SK-N-SH treated with all-trans-retinoic acid at 6 μM for 48 hours (cell line): Measurements from ENCODE around the gene B3GALT6.

Experiments
- ARNTL ChIP-seq: fragments of 450-650 bp; formaldehyde crosslinking; IDR thresholded peaks from 2 replicates; pipeline ENCODE4 v1.5.0; 2020; ENCODE audit warnings: low read depth, mild to moderate bottlenecking, moderate library complexity, borderline replicate concordance
- CSRNP3 ChIP-seq: fragments of 250-450 bp; sonication (Bioruptor Pico); IDR thresholded peaks from 2 replicates; pipeline ENCODE4 v1.5.1; 2021; ENCODE audit warnings: mild to moderate bottlenecking, moderate library complexity
- ZNF70 ChIP-seq: fragments of 450-650 bp; formaldehyde crosslinking; IDR thresholded peaks from 2 replicates; pipeline ENCODE4 v1.5.0; 2020; ENCODE audit warnings: mild to moderate bottlenecking, moderate library complexity
- TF ChIP-seq, protein P1 (sequence below): fragments of 250-450 bp; sonication (Bioruptor Pico); IDR thresholded peaks from 2 replicates; pipeline ENCODE4 v1.8.0; 2020; ENCODE audit warnings: mild to moderate bottlenecking, moderate library complexity, borderline replicate concordance
- TF ChIP-seq, protein P2 (sequence below): fragments of 250-450 bp; sonication (Bioruptor Pico); IDR thresholded peaks from 2 replicates; pipeline ENCODE4 v1.5.1; 2020; ENCODE audit warnings: low read depth, mild to moderate bottlenecking, moderate library complexity

DNA sequence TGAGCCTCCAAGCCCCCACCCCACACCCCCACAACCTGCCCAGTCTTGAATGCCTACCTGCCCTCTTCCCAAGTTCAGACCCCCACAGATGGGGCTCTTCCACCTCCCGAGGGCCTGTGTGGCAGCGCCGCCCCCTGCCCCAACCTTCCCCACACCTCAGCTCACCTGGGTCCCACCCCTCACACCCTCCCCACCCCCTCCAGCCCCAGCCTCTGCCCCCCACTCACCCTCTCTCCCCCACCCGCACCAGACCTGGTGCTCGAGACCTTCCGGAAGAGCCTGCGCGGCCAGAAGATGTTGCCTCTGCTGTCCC lies 34.9 kb upstream of the B3GALT6 start:
- TF ChIP-seq ZNF70 (CRISPR knock-in tag) (no peak), CSRNP3 (CRISPR knock-in tag) (no peak), ARNTL (CRISPR knock-in tag) (no peak)
- TF ChIP-seq, protein P1, sequence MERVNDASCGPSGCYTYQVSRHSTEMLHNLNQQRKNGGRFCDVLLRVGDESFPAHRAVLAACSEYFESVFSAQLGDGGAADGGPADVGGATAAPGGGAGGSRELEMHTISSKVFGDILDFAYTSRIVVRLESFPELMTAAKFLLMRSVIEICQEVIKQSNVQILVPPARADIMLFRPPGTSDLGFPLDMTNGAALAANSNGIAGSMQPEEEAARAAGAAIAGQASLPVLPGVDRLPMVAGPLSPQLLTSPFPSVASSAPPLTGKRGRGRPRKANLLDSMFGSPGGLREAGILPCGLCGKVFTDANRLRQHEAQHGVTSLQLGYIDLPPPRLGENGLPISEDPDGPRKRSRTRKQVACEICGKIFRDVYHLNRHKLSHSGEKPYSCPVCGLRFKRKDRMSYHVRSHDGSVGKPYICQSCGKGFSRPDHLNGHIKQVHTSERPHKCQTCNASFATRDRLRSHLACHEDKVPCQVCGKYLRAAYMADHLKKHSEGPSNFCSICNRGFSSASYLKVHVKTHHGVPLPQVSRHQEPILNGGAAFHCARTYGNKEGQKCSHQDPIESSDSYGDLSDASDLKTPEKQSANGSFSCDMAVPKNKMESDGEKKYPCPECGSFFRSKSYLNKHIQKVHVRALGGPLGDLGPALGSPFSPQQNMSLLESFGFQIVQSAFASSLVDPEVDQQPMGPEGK (CRISPR knock-in tag), result no peak
- TF ChIP-seq, protein P2, sequence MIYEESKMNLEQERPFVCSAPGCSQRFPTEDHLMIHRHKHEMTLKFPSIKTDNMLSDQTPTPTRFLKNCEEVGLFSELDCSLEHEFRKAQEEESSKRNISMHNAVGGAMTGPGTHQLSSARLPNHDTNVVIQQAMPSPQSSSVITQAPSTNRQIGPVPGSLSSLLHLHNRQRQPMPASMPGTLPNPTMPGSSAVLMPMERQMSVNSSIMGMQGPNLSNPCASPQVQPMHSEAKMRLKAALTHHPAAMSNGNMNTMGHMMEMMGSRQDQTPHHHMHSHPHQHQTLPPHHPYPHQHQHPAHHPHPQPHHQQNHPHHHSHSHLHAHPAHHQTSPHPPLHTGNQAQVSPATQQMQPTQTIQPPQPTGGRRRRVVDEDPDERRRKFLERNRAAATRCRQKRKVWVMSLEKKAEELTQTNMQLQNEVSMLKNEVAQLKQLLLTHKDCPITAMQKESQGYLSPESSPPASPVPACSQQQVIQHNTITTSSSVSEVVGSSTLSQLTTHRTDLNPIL (CRISPR knock-in tag), result no peak
